CD4-positive, alpha-beta T cell (primary cell): ENCODE results near the gene MMAB. TPM values are rescaled to one million over a fixed set of nuclear protein-coding genes. Genes with fewer than 3 reads are reported as not detected.

Source experiments
- ATAC-seq: fragments of 200-7000 bp; cut with Tn5 transposase; one replicate; pipeline ENCODE4 v1.10.0; 2022; ENCODE audit warnings: mild to moderate bottlenecking; ENCODE audit not compliant: poor library complexity
- CTCF ChIA-PET: fragments of 350-600 bp; sonication (Branson Sonifier 250); formaldehyde crosslinking; loops from one replicate; lab custom pipeline; 2021; ENCODE audit warnings: antibody characterized with exemption, inconsistent platforms; lab: Charles Lee
- POLR2A ChIA-PET: fragments of 350-600 bp; sonication (Branson Sonifier 250); formaldehyde crosslinking; loops from one replicate; lab custom pipeline; 2021; ENCODE audit warnings: antibody characterized with exemption, inconsistent platforms; lab: Charles Lee
- DNase-seq, 14 experiments: peaks; one replicate each; pipeline ENCODE4 v3.0.0-alpha.2; 2013 to 2020; ENCODE audit warnings: mixed read lengths in 2 of 14
- H3K27ac ChIP-seq, 2 donors: one replicate each; pipeline versions ENCODE4 v1.5.1 to v1.7.0; 2013; ENCODE audit warnings: low read length in 2 of 2, low read depth in 1 of 2, mild to moderate bottlenecking in 1 of 2
- H3K27me3 ChIP-seq, 2 experiments: 1 replicate in 1 of 2; 2 replicates in 1 of 2; pipeline versions ENCODE4 v1.6.1 to v1.7.0; 2013; ENCODE audit warnings: low read length in 2 of 2, control low read depth in 1 of 2, mild to moderate bottlenecking in 1 of 2, moderate library complexity in 1 of 2; ENCODE audit not compliant: insufficient read depth in 2 of 2, control insufficient read depth in 1 of 2
- H3K36me3 ChIP-seq: one replicate; pipeline ENCODE4 v1.6.1; 2013; ENCODE audit warnings: low read length, control low read depth; ENCODE audit not compliant: insufficient read depth
- H3K4me1 ChIP-seq: one replicate; pipeline ENCODE4 v1.6.1; 2013; ENCODE audit warnings: low read length, control low read depth; ENCODE audit not compliant: insufficient read depth
- H3K4me3 ChIP-seq: one replicate; pipeline ENCODE4 v1.5.1; 2013; ENCODE audit warnings: mild to moderate bottlenecking, low read length, moderate library complexity
- H3K9me3 ChIP-seq, 2 experiments: 1 replicate in 1 of 2; 2 replicates in 1 of 2; pipeline versions ENCODE4 v1.6.1 to v1.7.0; 2013; ENCODE audit warnings: low read length in 2 of 2, mild to moderate bottlenecking in 2 of 2, control low read depth in 1 of 2, moderate library complexity in 1 of 2; ENCODE audit not compliant: control insufficient read depth in 1 of 2, insufficient read depth in 1 of 2
- H3K27ac Mint-ChIP-seq: one replicate; pipeline ENCODE4 v1.8.0; 2020; ENCODE audit warnings: mixed read lengths
- H3K27me3 Mint-ChIP-seq: one replicate; pipeline ENCODE4 v1.8.0; 2021; ENCODE audit warnings: mixed read lengths
- H3K36me3 Mint-ChIP-seq: one replicate; pipeline ENCODE4 v1.8.0; 2021; ENCODE audit warnings: low read depth, mixed read lengths
- H3K4me1 Mint-ChIP-seq: one replicate; pipeline ENCODE4 v1.8.0; 2021; ENCODE audit warnings: low read depth, mixed read lengths
- H3K4me3 Mint-ChIP-seq: one replicate; pipeline ENCODE4 v1.8.0; 2020; ENCODE audit warnings: mild to moderate bottlenecking, mixed read lengths
- H3K9me3 Mint-ChIP-seq: one replicate; pipeline ENCODE4 v1.8.0; 2020; ENCODE audit warnings: mixed read lengths
- intact Hi-C, 2 experiments: fragments of 100-400 bp; cut with DNase I in 1 of 2; cut with micrococcal nuclease in 1 of 2; formaldehyde crosslinking; loops; one replicate each; pipeline versions ENCODE4 v1.15.1 to v1.9.0; 2023 to 2025; cut with DNase I, micrococcal nuclease
- total RNA-seq, 174 experiments: library from RNA in 2 of 174; stranded (reverse) in 2 of 174; gene quantifications; one replicate each; pipeline ENCODE4 v1.2.3 and lab custom pipeline; 2021 to 2026
- TF ChIP-seq, protein P1 (sequence below): fragments of 200-600 bp; IDR thresholded peaks from one replicate; pipeline ENCODE4 v1.8.0; 2022; ENCODE audit warnings: antibody characterized with exemption, mild to moderate bottlenecking

The MMAB gene
- total RNA-seq, 2 experiments from 2014 or later: 8.6 to 9.2 TPM

DNA sequence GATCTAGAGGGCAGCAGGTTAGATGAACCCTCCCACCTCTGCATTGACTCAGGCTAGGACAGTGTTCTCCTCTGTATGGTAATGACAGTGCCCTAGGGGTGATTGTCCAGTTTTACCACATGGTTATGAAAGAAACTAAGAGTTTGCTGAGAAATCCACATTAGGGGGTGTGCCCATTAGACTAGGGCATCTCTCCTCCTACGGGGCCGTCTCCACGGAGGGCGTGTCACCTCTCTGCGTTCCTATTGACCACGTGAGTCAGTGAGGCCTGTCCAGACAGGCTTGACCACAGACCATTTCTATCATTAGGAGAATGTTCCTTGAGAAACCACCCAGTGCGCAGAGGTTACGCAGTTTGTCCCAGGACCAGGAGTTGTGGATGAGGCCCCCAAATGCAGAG is 8.6 kb upstream of the MMAB start:
- DNase-seq (no peak), ATAC-seq (no peak)
- Mint-ChIP-seq H3K36me3 (peaks cover 57% of the 10 kb centered on the region), H3K9me3 (no peaks in the 10 kb centered on the region), H3K4me3 (no peak overlapping the region), H3K4me1 (no peaks in the 10 kb centered on the region), H3K27ac (no peak overlapping the region), H3K27me3 (no peaks in the 10 kb centered on the region)
- Histone ChIP-seq H3K9me3 (no peaks in the 10 kb centered on the region), H3K4me1 (no peaks in the 10 kb centered on the region), H3K27me3 (no peaks in the 10 kb centered on the region), H3K4me3 (no peak overlapping the region), H3K36me3 (peaks cover 66% of the 10 kb centered on the region), H3K27ac (no peak overlapping the region)
- ChIA-PET POLR2A (interaction anchor here (1.3 kb wide), 1 partner anchor 9 kb away, joined by 3 read pairs; the partner anchor contains the start of genes MMAB and MVK), CTCF (no interaction called here)
- intact Hi-C loops: no loop called here
- TF ChIP-seq, protein P1, sequence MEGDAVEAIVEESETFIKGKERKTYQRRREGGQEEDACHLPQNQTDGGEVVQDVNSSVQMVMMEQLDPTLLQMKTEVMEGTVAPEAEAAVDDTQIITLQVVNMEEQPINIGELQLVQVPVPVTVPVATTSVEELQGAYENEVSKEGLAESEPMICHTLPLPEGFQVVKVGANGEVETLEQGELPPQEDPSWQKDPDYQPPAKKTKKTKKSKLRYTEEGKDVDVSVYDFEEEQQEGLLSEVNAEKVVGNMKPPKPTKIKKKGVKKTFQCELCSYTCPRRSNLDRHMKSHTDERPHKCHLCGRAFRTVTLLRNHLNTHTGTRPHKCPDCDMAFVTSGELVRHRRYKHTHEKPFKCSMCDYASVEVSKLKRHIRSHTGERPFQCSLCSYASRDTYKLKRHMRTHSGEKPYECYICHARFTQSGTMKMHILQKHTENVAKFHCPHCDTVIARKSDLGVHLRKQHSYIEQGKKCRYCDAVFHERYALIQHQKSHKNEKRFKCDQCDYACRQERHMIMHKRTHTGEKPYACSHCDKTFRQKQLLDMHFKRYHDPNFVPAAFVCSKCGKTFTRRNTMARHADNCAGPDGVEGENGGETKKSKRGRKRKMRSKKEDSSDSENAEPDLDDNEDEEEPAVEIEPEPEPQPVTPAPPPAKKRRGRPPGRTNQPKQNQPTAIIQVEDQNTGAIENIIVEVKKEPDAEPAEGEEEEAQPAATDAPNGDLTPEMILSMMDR: no peak

DNA sequence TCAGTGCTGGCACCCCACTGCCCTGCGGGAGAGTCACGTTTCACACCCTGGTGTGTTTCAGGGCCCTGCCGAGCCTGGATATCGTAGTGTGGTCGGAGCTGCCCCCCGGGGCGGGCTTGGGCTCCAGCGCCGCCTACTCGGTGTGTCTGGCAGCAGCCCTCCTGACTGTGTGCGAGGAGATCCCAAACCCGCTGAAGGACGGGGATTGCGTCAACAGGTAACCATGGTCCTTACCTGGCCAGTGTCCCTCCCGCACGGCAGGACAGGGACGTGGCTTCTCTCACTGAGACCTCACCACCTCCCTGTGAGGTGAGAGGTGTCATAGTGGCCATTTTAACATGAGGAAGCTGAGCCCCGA is 8.0 kb upstream of the MMAB start:
- Mint-ChIP-seq H3K27ac (no peak overlapping the region), H3K4me1 (no peaks in the 10 kb centered on the region), H3K9me3 (no peaks in the 10 kb centered on the region), H3K36me3 (peaks cover 58% of the 10 kb centered on the region), H3K27me3 (no peaks in the 10 kb centered on the region), H3K4me3 (no peak overlapping the region)
- H3K4me1 ChIP-seq: no peaks in the 10 kb centered on the region
- no peak for DNase-seq
- no peak overlapping the region for H3K4me3 ChIP-seq
- H3K9me3 ChIP-seq: no peaks in the 10 kb centered on the region
- no peaks in the 10 kb centered on the region for H3K27me3 ChIP-seq
- no peak for ATAC-seq
- intact Hi-C loops: no loop called here
- TF ChIP-seq, protein P1: no peak
- H3K27ac ChIP-seq: no peak overlapping the region
- CTCF ChIA-PET: no interaction called here
- peaks cover 66% of the 10 kb centered on the region for H3K36me3 ChIP-seq
- POLR2A ChIA-PET: no interaction called here

DNA sequence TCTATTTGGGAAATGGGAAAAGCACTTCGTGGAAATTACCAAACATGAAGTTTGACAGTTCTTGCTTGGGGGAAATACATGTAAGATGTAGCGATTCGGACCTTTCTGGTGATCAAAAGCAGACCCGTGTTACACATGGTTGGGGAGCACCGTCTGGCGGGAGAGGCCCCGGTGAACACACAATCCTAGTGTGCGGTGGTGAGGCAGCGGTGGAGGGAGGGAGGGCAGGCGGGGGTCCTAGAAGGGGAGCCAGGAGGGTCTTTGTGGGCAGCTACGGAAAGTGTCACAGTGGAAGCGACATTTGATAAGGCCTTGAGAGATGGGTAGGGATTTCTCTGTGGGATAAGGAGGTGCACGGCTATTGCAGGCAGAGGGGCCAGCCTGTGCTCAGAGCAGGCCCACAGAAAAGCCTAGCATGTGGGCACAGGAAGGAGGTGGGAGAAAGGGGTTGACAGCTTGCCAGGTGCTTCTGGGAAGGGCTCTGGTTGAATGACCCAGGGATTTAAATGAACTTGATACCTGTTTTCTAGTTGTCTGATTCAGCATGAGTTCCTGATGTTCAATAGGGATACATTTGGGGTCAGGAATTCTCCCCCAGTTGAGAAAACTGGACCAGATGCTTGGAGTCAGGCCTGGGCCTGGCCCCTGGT is 7.5 kb upstream of the MMAB start:
- POLR2A ChIA-PET: no interaction called here
- no peaks in the 10 kb centered on the region for H3K4me1 ChIP-seq
- H3K36me3 Mint-ChIP-seq: peaks cover 63% of the 10 kb centered on the region
- no peak for ATAC-seq
- no peaks in the 10 kb centered on the region for H3K27me3 ChIP-seq
- H3K27ac ChIP-seq: no peak overlapping the region
- no peak overlapping the region for H3K27ac Mint-ChIP-seq
- intact Hi-C loops: no loop called here
- H3K9me3 Mint-ChIP-seq: no peaks in the 10 kb centered on the region
- TF ChIP-seq, protein P1: no peak
- no peak overlapping the region for H3K4me3 ChIP-seq
- H3K27me3 Mint-ChIP-seq: no peaks in the 10 kb centered on the region
- peaks cover 64% of the 10 kb centered on the region for H3K36me3 ChIP-seq
- CTCF ChIA-PET: no interaction called here
- H3K4me3 Mint-ChIP-seq: no peak overlapping the region
- DNase-seq: no peak
- H3K9me3 ChIP-seq: no peaks in the 10 kb centered on the region
- H3K4me1 Mint-ChIP-seq: no peaks in the 10 kb centered on the region
